Caco-2 (cell line): ENCODE measurements around the gene RALGAPA2. TPM values are rescaled to one million over a fixed set of nuclear protein-coding genes. Genes with fewer than 3 reads are reported as not detected.

ENCODE experiments used
- BruUV-seq: library from RNA; stranded (reverse); fragments of 400-500 nt; replicated peaks from 2 replicates; lab custom pipeline; 2021; lab: Mats Ljungman, UMichigan
- CTCF ChIA-PET: fragments of 300-600 bp; sonication (Branson Sonifier 250); formaldehyde crosslinking; loops from one replicate; lab custom pipeline; 2022; ENCODE audit warnings: antibody characterized with exemption; lab: Charles Lee
- POLR2A ChIA-PET: fragments of 300-600 bp; sonication (Branson Sonifier 250); formaldehyde crosslinking; loops from one replicate; lab custom pipeline; 2022; ENCODE audit warnings: antibody characterized with exemption; lab: Charles Lee
- DNase-seq, 2 experiments: peaks; one replicate each; pipeline versions ENCODE4 v3.0.0 to v3.0.0-alpha.2; 2020 to 2022
- H3K27me3 ChIP-seq: replicated peaks from 2 replicates; pipeline ENCODE4 v1.6.0; 2011; ENCODE audit warnings: low read length; ENCODE audit not compliant: control insufficient read depth, insufficient read depth
- H3K36me3 ChIP-seq: 2 replicates; pipeline ENCODE4 v1.5.1; 2011; ENCODE audit warnings: low read length; ENCODE audit not compliant: control insufficient read depth, insufficient read depth
- H3K4me1 ChIP-seq: fragments of 250-450 bp; sonication (Bioruptor Pico); 2 replicates; pipeline ENCODE4 v1.5.1; 2020; ENCODE audit warnings: mild to moderate bottlenecking
- H3K4me3 ChIP-seq: 2 replicates; pipeline ENCODE4 v1.5.1; 2011; ENCODE audit warnings: low read depth, mild to moderate bottlenecking, control low read depth, low read length
- H3K9me3 ChIP-seq: fragments of 250-450 bp; sonication (Bioruptor Pico); 2 replicates; pipeline ENCODE4 v1.5.1; 2020; ENCODE audit warnings: mild to moderate bottlenecking, moderate library complexity
- H3K27ac Mint-ChIP-seq: one replicate; pipeline ENCODE4 v1.8.0; 2022; ENCODE audit warnings: mixed read lengths; ENCODE audit not compliant: unreplicated experiment
- H3K27me3 Mint-ChIP-seq: one replicate; pipeline ENCODE4 v1.8.0; 2022; ENCODE audit warnings: mixed read lengths; ENCODE audit not compliant: insufficient read depth, unreplicated experiment
- H3K36me3 Mint-ChIP-seq: one replicate; pipeline ENCODE4 v1.8.0; 2022; ENCODE audit warnings: mild to moderate bottlenecking, mixed read lengths; ENCODE audit not compliant: insufficient read depth, unreplicated experiment
- H3K4me1 Mint-ChIP-seq: one replicate; pipeline ENCODE4 v1.8.0; 2022; ENCODE audit warnings: low read depth, mixed read lengths; ENCODE audit not compliant: unreplicated experiment
- H3K4me3 Mint-ChIP-seq: one replicate; pipeline ENCODE4 v1.8.0; 2022; ENCODE audit warnings: mild to moderate bottlenecking, moderate library complexity, mixed read lengths; ENCODE audit not compliant: unreplicated experiment
- H3K9me3 Mint-ChIP-seq: one replicate; pipeline ENCODE4 v1.8.0; 2022; ENCODE audit warnings: mixed read lengths; ENCODE audit not compliant: unreplicated experiment
- CTCF ChIP-seq, 2 experiments: fragments of 200-600 bp in 1 of 2; IDR thresholded peaks; 1 replicate in 1 of 2; 2 replicates in 1 of 2; pipeline versions ENCODE4 v1.5.1 to v1.8.0; 2011 to 2022; ENCODE audit warnings: antibody characterized with exemption in 1 of 2, control low read depth in 1 of 2, inconsistent platforms in 1 of 2, low read depth in 1 of 2, low read length in 1 of 2, mild to moderate bottlenecking in 1 of 2, moderate library complexity in 1 of 2; ENCODE audit not compliant: insufficient read depth in 1 of 2, severe bottlenecking in 1 of 2, unreplicated experiment in 1 of 2
- intact Hi-C: fragments of 100-400 bp; cut with micrococcal nuclease; formaldehyde crosslinking; loops from one replicate; pipeline ENCODE4 v1.10.0; 2022; ENCODE audit not compliant: unreplicated experiment
- total RNA-seq: library from RNA; stranded (reverse); gene quantifications from 2 replicates; pipeline ENCODE4 v1.2.3, GENCODE V29; 2022

Gene RALGAPA2
- total RNA-seq, 1 experiment from 2014 or later, result 17.3 TPM

GRCh38 chr20:20369250-20370093, 343.0 kb downstream of the RALGAPA2 start:
- no TSS peak for BruUV-seq
- H3K4me1 Mint-ChIP-seq, result peaks cover 7% of the 10 kb centered on the region
- peaks cover 7% of the 10 kb centered on the region for H3K4me1 ChIP-seq
- H3K27me3 Mint-ChIP-seq, result peaks cover 34% of the 10 kb centered on the region
- no peak overlapping the region for H3K27ac Mint-ChIP-seq
- intact Hi-C loops, result loop anchor here (10.0 kb wide), 2 partner anchors 115 to 235 kb away; no protein-coding TSS in a partner anchor
- no peaks in the 10 kb centered on the region for H3K36me3 Mint-ChIP-seq
- H3K9me3 ChIP-seq, result 0 out of 2 replicates have a peak, but pooled peaks cover 3% of the 10 kb centered on the region
- ChIA-PET CTCF (no interaction called here), POLR2A (no interaction called here)
- H3K27me3 ChIP-seq, result peaks cover 3% of the 10 kb centered on the region
- DNase-seq, result peak in 1 of 2 experiments; percentile 35
- peak in 1 of 2 experiments; percentile 1 for TF ChIP-seq CTCF (IDR thresholded peaks at IDR 0.05; ENCODE audit: insufficient read depth in 1 of 2, low read depth in 1 of 2, low read length in 1 of 2, severe bottlenecking in 1 of 2, unreplicated experiment in 1 of 2)
- peak overlapping the region; percentile 35 for H3K4me3 ChIP-seq
- peak overlapping the region; percentile 69 for H3K4me3 Mint-ChIP-seq
- H3K36me3 ChIP-seq, result no peaks in the 10 kb centered on the region
- H3K9me3 Mint-ChIP-seq, result no peaks in the 10 kb centered on the region

DNA sequence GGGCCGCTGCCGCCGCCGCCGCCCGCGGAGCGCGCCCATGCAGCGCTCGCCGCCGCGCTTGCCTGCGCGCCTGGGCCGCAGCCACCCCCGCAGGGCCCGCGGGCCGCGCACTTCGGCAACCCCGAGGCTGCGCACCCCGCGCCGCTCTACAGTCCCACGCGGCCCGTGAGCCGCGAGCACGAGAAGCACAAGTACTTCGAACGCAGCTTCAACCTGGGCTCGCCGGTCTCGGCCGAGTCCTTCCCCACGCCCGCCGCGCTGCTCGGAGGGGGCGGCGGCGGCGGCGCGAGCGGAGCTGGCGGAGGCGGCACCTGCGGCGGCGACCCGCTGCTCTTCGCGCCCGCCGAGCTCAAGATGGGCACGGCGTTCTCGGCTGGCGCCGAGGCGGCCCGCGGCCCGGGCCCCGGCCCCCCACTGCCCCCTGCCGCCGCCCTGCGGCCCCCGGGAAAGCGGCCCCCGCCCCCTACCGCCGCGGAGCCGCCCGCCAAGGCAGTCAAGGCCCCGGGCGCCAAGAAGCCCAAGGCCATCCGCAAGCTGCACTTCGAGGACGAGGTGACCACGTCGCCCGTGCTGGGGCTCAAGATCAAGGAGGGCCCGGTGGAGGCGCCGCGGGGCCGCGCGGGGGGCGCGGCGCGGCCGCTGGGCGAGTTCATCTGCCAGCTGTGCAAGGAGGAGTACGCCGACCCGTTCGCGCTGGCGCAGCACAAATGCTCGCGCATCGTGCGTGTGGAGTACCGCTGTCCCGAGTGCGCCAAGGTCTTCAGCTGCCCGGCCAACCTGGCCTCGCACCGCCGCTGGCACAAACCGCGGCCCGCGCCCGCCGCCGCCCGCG, 343.8 kb downstream of the RALGAPA2 start:
- H3K27ac Mint-ChIP-seq, result no peak overlapping the region
- TF ChIP-seq CTCF (IDR thresholded peaks at IDR 0.05; ENCODE audit: insufficient read depth in 1 of 2, low read depth in 1 of 2, low read length in 1 of 2, severe bottlenecking in 1 of 2, unreplicated experiment in 1 of 2), result no peak
- Histone ChIP-seq H3K36me3 (no peaks in the 10 kb centered on the region), H3K9me3 (0 out of 2 replicates have a peak, but pooled peaks cover 3% of the 10 kb centered on the region), H3K4me3 (peak overlapping the region; percentile 35), H3K4me1 (peaks cover 11% of the 10 kb centered on the region), H3K27me3 (peaks cover under 1% of the 10 kb centered on the region)
- peak in 1 of 2 experiments; percentile 28 for DNase-seq
- intact Hi-C loops, result loop anchor here (10.0 kb wide), 2 partner anchors 116 to 234 kb away; no protein-coding TSS in a partner anchor
- no peaks in the 10 kb centered on the region for H3K36me3 Mint-ChIP-seq
- ChIA-PET CTCF (interaction anchor here (0.6 kb wide), 1 partner anchor 226 kb away, joined by 3 read pairs; no protein-coding TSS in a partner anchor), POLR2A (no interaction called here)
- H3K4me1 Mint-ChIP-seq, result peaks cover 8% of the 10 kb centered on the region
- peak overlapping the region; percentile 56 for H3K4me3 Mint-ChIP-seq
- H3K9me3 Mint-ChIP-seq, result no peaks in the 10 kb centered on the region
- H3K27me3 Mint-ChIP-seq, result peaks cover 39% of the 10 kb centered on the region
- no TSS peak for BruUV-seq
